GM12891 (cell line): ENCODE results near the gene SSU72.

Source experiments
- DNase-seq: peaks from one replicate; pipeline ENCODE4 v3.0.0; 2011; ENCODE audit warnings: low spot score; ENCODE audit not compliant: insufficient read length
- FAIRE-seq: peaks from 2 replicates; lab custom pipeline; 2011; peaks lifted over from hg19 to GRCh38; lab: Jason Lieb, UNC
- PAX5 ChIP-seq: IDR thresholded peaks from 2 replicates; pipeline ENCODE4 v1.6.1; 2011; ENCODE audit warnings: low read length, moderate library complexity, mild to moderate bottlenecking; ENCODE audit not compliant: insufficient read depth, severe bottlenecking
- POLR2A ChIP-seq: IDR thresholded peaks from 2 replicates; pipeline ENCODE4 v1.6.1; 2011; ENCODE audit warnings: low read depth, low read length, control low read depth
- POLR2AphosphoS5 ChIP-seq: IDR thresholded peaks from 2 replicates; pipeline ENCODE4 v1.6.1; 2011; ENCODE audit warnings: low read depth, low read length, control low read depth
- POU2F2 ChIP-seq: IDR thresholded peaks from 2 replicates; pipeline ENCODE4 v1.6.1; 2011; ENCODE audit warnings: low read depth, mild to moderate bottlenecking, control low read depth, low read length, moderate library complexity
- SPI1 ChIP-seq: IDR thresholded peaks from 2 replicates; pipeline ENCODE4 v1.6.1; 2011; ENCODE audit warnings: low read depth, low read length, control low read depth
- TAF1 ChIP-seq: IDR thresholded peaks from 2 replicates; pipeline ENCODE4 v1.6.1; 2011; ENCODE audit warnings: low read depth, low read length, control low read depth

Gene SSU72

GRCh38 chr1:1578371-1578940 lies 3.8 kb upstream of the SSU72 start:
- DNase-seq (no peak), FAIRE-seq (no peak)
- TF ChIP-seq POLR2A, result no peak
- no peak for TF ChIP-seq POU2F2
- TF ChIP-seq POLR2AphosphoS5, result no peak
- no peak for TF ChIP-seq SPI1
- TF ChIP-seq PAX5, result no peak
- no peak for TF ChIP-seq TAF1

GRCh38 chr1:1577367-1578011 lies 2.8 kb upstream of the SSU72 start:
- DNase-seq (no peak), FAIRE-seq (no peak)
- TF ChIP-seq POU2F2, result no peak
- no peak for TF ChIP-seq SPI1
- TF ChIP-seq POLR2AphosphoS5, result no peak
- TF ChIP-seq POLR2A, result no peak
- no peak for TF ChIP-seq TAF1
- TF ChIP-seq PAX5, result no peak

GRCh38 chr1:1573843-1574720 lies 581 bp downstream of the SSU72 start:
- no peak for FAIRE-seq
- TF ChIP-seq POLR2AphosphoS5 (no peak), SPI1 (no peak), PAX5 (no peak), TAF1 (peak; percentile 32; the same call in 1 of the 2 replicates), POU2F2 (no peak), POLR2A (no peak; the same call in 1 of the 2 replicates)
- DNase-seq, result peak; percentile 88

GRCh38 chr1:1569341-1569740 lies 5.3 kb downstream of the SSU72 start:
- FAIRE-seq (no peak), DNase-seq (no peak)
- TF ChIP-seq POU2F2, result no peak
- no peak for TF ChIP-seq SPI1
- no peak for TF ChIP-seq TAF1
- no peak for TF ChIP-seq POLR2A
- no peak for TF ChIP-seq PAX5
- TF ChIP-seq POLR2AphosphoS5, result no peak

GRCh38 chr1:1567891-1568291 lies 6.8 kb downstream of the SSU72 start:
- FAIRE-seq (no peak), DNase-seq (no peak)
- TF ChIP-seq POU2F2, result no peak
- no peak for TF ChIP-seq SPI1
- TF ChIP-seq PAX5, result no peak
- TF ChIP-seq POLR2A, result no peak
- TF ChIP-seq TAF1, result no peak
- TF ChIP-seq POLR2AphosphoS5, result no peak

- FAIRE-seq (no peak), DNase-seq (no peak)
- no peak for TF ChIP-seq POLR2AphosphoS5
- no peak for TF ChIP-seq TAF1
- TF ChIP-seq SPI1, result no peak
- TF ChIP-seq POLR2A, result no peak
- no peak for TF ChIP-seq POU2F2
Observed at GRCh38 chr1:1567152-1567875, 7.3 kb downstream of the SSU72 start.

- no peak for DNase-seq
- 0 out of 2 replicates have a peak, but pooled peaks have one; percentile 23 for TF ChIP-seq POLR2A
- peak; percentile 52; the same call in 1 of the 2 replicates for TF ChIP-seq POLR2AphosphoS5
- TF ChIP-seq PAX5, result no peak
- TF ChIP-seq POU2F2, result no peak
- FAIRE-seq, result no peak
Observed at GRCh38 chr1:1565340-1565739, 9.3 kb downstream of the SSU72 start.

GRCh38 chr1:1564268-1564667 lies 10.4 kb downstream of the SSU72 start:
- DNase-seq, result no peak
- TF ChIP-seq POU2F2, result no peak
- TF ChIP-seq POLR2AphosphoS5, result peak; percentile 74; the same call in 1 of the 2 replicates
- peak; percentile 24; the same call in 1 of the 2 replicates for TF ChIP-seq POLR2A
- no peak for TF ChIP-seq TAF1
- no peak for FAIRE-seq

- TF ChIP-seq POU2F2 (no peak), POLR2A (no peak), POLR2AphosphoS5 (no peak), SPI1 (no peak), TAF1 (no peak), PAX5 (no peak)
- DNase-seq, result no peak
- no peak for FAIRE-seq
Observed at GRCh38 chr1:1563688-1564087, 11.0 kb downstream of the SSU72 start.
